GM18499 (cell line): ENCODE data around the gene WRNIP1.

Experiments used
- ATAC-seq: cut with Tn5 transposase; IDR thresholded peaks from one replicate; pipeline ENCODE4 v1.9.1; 2021; ENCODE audit warnings: moderate number of reproducible peaks; ENCODE audit not compliant: insufficient read depth, unreplicated experiment

WRNIP1 gene

GRCh38 chr6:2765166-2765895 is at the start of gene WRNIP1:
WRNIP1 (plus strand) TSS chr6:2765393; CDS start chr6:2765623, 230 bp downstream.
- ATAC-seq = peak; percentile 72

- no peak for ATAC-seq
Observed at GRCh38 chr6:2715737-2716136, 49.5 kb upstream of the WRNIP1 start.

- ATAC-seq = no peak
Observed at GRCh38 chr6:2716936-2717700, 48.1 kb upstream of the WRNIP1 start.

- ATAC-seq = no peak
Observed at GRCh38 chr6:2718334-2719092, 46.7 kb upstream of the WRNIP1 start.

- no peak for ATAC-seq
Observed at GRCh38 chr6:2719093-2719455, 46.1 kb upstream of the WRNIP1 start.

- no peak for ATAC-seq
Observed at GRCh38 chr6:2721219-2721618, 44.0 kb upstream of the WRNIP1 start.

- ATAC-seq = no peak
Observed at GRCh38 chr6:2725364-2725988, 39.7 kb upstream of the WRNIP1 start.

- ATAC-seq = no peak
Observed at GRCh38 chr6:2725999-2726567, 39.1 kb upstream of the WRNIP1 start.

GRCh38 chr6:2729921-2730320 is 35.3 kb upstream of the WRNIP1 start:
- ATAC-seq = no peak

- ATAC-seq = no peak
Observed at GRCh38 chr6:2730353-2731107, 34.7 kb upstream of the WRNIP1 start.

- no peak for ATAC-seq
Observed at GRCh38 chr6:2731281-2731909, 33.8 kb upstream of the WRNIP1 start.

- ATAC-seq = no peak
Observed at GRCh38 chr6:2732503-2733089, 32.6 kb upstream of the WRNIP1 start.

GRCh38 chr6:2733324-2733723 is 31.9 kb upstream of the WRNIP1 start:
- ATAC-seq = peak; percentile 87

GRCh38 chr6:2733736-2734480 is 31.3 kb upstream of the WRNIP1 start:
- no peak for ATAC-seq

- ATAC-seq = no peak
Observed at GRCh38 chr6:2734488-2735166, 30.6 kb upstream of the WRNIP1 start.

- no peak for ATAC-seq
Observed at GRCh38 chr6:2737885-2738284, 27.3 kb upstream of the WRNIP1 start.

- no peak for ATAC-seq
Observed at GRCh38 chr6:2738373-2738979, 26.7 kb upstream of the WRNIP1 start.
